Lung (tissue), 12 donors: Measurements from ENCODE around the gene LTBP1. TPM values are rescaled to one million over a fixed set of nuclear protein-coding genes. Genes with fewer than 3 reads are reported as not detected.
"Not testable (repeated sequence)": the region's sequence is repeated elsewhere in the genome, so short reads cannot be mapped to it uniquely, and the experiment has no call there.

Experiments used
- ATAC-seq: fragments of 200-7000 bp; cut with Tn5 transposase; one replicate; pipeline ENCODE4 v1.9.1; 2020; ENCODE audit warnings: moderate number of reproducible peaks; ENCODE audit not compliant: insufficient read depth, low FRiP score
- DNase-seq, 3 donors: peaks; one replicate each; pipeline ENCODE4 v3.0.0-alpha.2; 2013 to 2017
- H3K27ac ChIP-seq, 2 donors: one replicate each; pipeline ENCODE4 v1.5.1; 2013; ENCODE audit warnings: mild to moderate bottlenecking in 2 of 2, moderate library complexity in 2 of 2, control low read depth in 1 of 2, inconsistent platforms in 1 of 2, low read depth in 1 of 2, low read length in 1 of 2
- H3K27me3 ChIP-seq, 3 donors: one replicate each; pipeline ENCODE4 v1.5.1; 2013; ENCODE audit warnings: low read length in 2 of 3; ENCODE audit not compliant: control insufficient read depth in 3 of 3, insufficient read depth in 3 of 3
- H3K36me3 ChIP-seq, 4 donors: one replicate each; pipeline ENCODE4 v1.5.1; 2013; ENCODE audit warnings: low read length in 4 of 4, mild to moderate bottlenecking in 1 of 4, moderate library complexity in 1 of 4; ENCODE audit not compliant: control insufficient read depth in 4 of 4, insufficient read depth in 4 of 4
- H3K4me1 ChIP-seq, 5 donors: one replicate each; pipeline ENCODE4 v1.5.1; 2013; ENCODE audit warnings: low read length in 5 of 5, mild to moderate bottlenecking in 2 of 5, moderate library complexity in 1 of 5; ENCODE audit not compliant: control insufficient read depth in 5 of 5, insufficient read depth in 5 of 5
- H3K4me3 ChIP-seq: one replicate; pipeline ENCODE4 v1.5.1; 2013; ENCODE audit warnings: mild to moderate bottlenecking, control low read depth, moderate library complexity
- H3K9ac ChIP-seq, 2 donors: one replicate each; pipeline ENCODE4 v1.5.1; 2013; ENCODE audit warnings: low read length in 2 of 2, control low read depth in 1 of 2; ENCODE audit not compliant: insufficient read depth in 1 of 2
- H3K9me3 ChIP-seq, 4 donors: one replicate each; pipeline ENCODE4 v1.5.1; 2013; ENCODE audit warnings: low read length in 3 of 4, mild to moderate bottlenecking in 1 of 4, moderate library complexity in 1 of 4; ENCODE audit not compliant: control insufficient read depth in 4 of 4, insufficient read depth in 3 of 4
- WGBS, 2 donors: extraction: QIAGEN DNeasy Blood & Tissue Kit; methylation state at CpG; one replicate each; pipeline ENCODE4 v1.1.7; 2013; 5-methylcytosine and 5-hydroxymethylcytosine counted together
- polyA plus RNA-seq, 2 donors: library from polyadenylated mRNA; stranded (reverse); fragments of 200-250 nt; gene quantifications; one replicate each; pipeline ENCODE4 v1.2.1, GENCODE V29; 2013
- total RNA-seq, 2 donors: library from RNA; depleted of rRNA in 1 of 2; stranded (reverse); fragments of >200 nt in 1 of 2; gene quantifications; one replicate each; pipeline ENCODE4 v1.2.1, GENCODE V29; 2014 to 2021
- TF ChIP-seq, protein P1 (sequence below): IDR thresholded peaks from 2 replicates; pipeline ENCODE4 v1.5.1; 2012; ENCODE audit warnings: mild to moderate bottlenecking; ENCODE audit errors: control extremely low read depth, extremely low read depth
- donor health status: control.
- donor health status: control.
- donor health status: Bipolar disorder and iron deficiency.
- donor health status: healthy.
- donor health status: DM: yes; HTN: yes; CAD: no.

LTBP1 gene
- total and polyA plus RNA-seq, 4 donors, result 8.8 to 57.4 (median 28.6) TPM

GRCh38 chr2:33168922-33169321, 222.2 kb downstream of the LTBP1 start:
- H3K36me3 ChIP-seq, result no peaks in the 10 kb centered on the region
- DNase-seq, result peak in 1 of 3 donors; percentile 17
- H3K27ac ChIP-seq, result no peak overlapping the region
- peaks cover 0 to 5% (median 0%) of the 10 kb centered on the region in 5 donors for H3K4me1 ChIP-seq
- H3K4me3 ChIP-seq, result no peak overlapping the region
- H3K9me3 ChIP-seq, result no peaks in the 10 kb centered on the region
- 64 to 85% methylated on average over 4 of the region's 4 CpGs for WGBS, 2 donors
- no peak overlapping the region for H3K9ac ChIP-seq
- ATAC-seq, result no peak
- TF ChIP-seq, protein P1, sequence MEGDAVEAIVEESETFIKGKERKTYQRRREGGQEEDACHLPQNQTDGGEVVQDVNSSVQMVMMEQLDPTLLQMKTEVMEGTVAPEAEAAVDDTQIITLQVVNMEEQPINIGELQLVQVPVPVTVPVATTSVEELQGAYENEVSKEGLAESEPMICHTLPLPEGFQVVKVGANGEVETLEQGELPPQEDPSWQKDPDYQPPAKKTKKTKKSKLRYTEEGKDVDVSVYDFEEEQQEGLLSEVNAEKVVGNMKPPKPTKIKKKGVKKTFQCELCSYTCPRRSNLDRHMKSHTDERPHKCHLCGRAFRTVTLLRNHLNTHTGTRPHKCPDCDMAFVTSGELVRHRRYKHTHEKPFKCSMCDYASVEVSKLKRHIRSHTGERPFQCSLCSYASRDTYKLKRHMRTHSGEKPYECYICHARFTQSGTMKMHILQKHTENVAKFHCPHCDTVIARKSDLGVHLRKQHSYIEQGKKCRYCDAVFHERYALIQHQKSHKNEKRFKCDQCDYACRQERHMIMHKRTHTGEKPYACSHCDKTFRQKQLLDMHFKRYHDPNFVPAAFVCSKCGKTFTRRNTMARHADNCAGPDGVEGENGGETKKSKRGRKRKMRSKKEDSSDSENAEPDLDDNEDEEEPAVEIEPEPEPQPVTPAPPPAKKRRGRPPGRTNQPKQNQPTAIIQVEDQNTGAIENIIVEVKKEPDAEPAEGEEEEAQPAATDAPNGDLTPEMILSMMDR, result no peak
- no peaks in the 10 kb centered on the region for H3K27me3 ChIP-seq

DNA sequence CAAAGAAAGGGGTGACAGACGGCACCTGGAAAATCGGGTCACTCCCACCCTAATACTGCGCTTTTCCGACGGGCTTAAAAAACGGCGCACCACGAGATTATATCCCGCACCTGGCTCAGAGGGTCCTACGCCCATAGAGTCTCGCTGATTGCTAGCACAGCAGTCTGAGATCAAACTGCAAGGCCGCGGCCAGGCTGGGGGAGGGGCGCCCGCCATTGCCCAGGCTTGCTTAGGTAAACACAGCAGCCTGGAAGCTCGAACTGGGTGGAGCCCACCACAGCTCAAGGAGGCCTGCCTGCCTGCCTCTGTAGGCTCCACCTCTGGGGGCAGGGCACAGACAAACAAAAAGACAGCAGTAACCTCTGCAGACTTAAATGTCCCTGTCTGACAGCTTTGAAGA, 223.5 kb downstream of the LTBP1 start:
- H3K36me3 ChIP-seq, H3K27ac ChIP-seq, H3K9ac ChIP-seq, H3K9me3 ChIP-seq, H3K4me1 ChIP-seq, H3K4me3 ChIP-seq, DNase-seq, ATAC-seq, H3K27me3 ChIP-seq: not testable (repeated sequence)
- WGBS, 2 donors, result 78 to 81% methylated on average over 7 to 9 of the region's 16 CpGs

GRCh38 chr2:33177627-33178026, 230.9 kb downstream of the LTBP1 start:
- TF ChIP-seq, protein P1, result no peak
- WGBS, 2 donors, result 0% methylated on average over 1 of the region's 1 CpG
- ATAC-seq, result no peak

DNA sequence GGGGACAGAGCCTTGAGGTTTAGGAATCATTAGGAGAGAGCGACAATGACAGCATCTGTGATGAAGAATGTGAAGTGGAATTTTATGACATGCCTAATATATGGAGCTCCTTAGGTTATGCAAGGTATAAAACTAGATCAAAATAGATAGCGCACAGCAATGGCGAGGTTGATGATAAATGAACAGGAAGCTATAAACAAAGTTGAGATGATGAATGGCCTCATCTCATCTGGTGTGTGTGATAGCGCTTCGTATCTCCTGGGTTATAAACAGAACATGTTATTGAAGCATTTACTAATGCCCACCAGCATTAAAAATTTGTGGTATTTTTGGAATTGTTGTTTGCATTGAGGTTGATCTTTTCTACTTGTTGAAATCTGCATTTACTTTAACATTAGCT, 231.5 kb downstream of the LTBP1 start:
- Histone ChIP-seq H3K9me3 (no peaks in the 10 kb centered on the region), H3K9ac (no peak overlapping the region), H3K27me3 (no peaks in the 10 kb centered on the region), H3K4me3 (no peak overlapping the region), H3K36me3 (no peaks in the 10 kb centered on the region), H3K27ac (no peak overlapping the region), H3K4me1 (no peaks in the 10 kb centered on the region)
- 76 to 85% methylated on average over 5 of the region's 5 CpGs for WGBS, 2 donors
- DNase-seq (no peak), ATAC-seq (no peak)
- TF ChIP-seq, protein P1, result no peak

More at GRCh38 chr2:33177627-33178026, 230.9 kb downstream of the LTBP1 start:
- Histone ChIP-seq H3K4me3 (no peak overlapping the region), H3K9ac (no peak overlapping the region), H3K36me3 (no peaks in the 10 kb centered on the region), H3K27ac (no peak overlapping the region), H3K27me3 (no peaks in the 10 kb centered on the region), H3K9me3 (no peaks in the 10 kb centered on the region), H3K4me1 (no peaks in the 10 kb centered on the region)
- DNase-seq, result no peak
